HG02884 (cell line): ENCODE data around the gene PRKCH.
"Not testable (repeated sequence)": the region's sequence is repeated elsewhere in the genome, so short reads cannot be mapped to it uniquely, and the experiment has no call there.

Experiments used
- ATAC-seq: cut with Tn5 transposase; IDR thresholded peaks from one replicate; pipeline ENCODE4 v1.9.1; 2021; ENCODE audit warnings: mild to moderate bottlenecking, moderate library complexity; ENCODE audit not compliant: unreplicated experiment

PRKCH gene

GRCh38 chr14:61388173-61388975, 67.0 kb downstream of the PRKCH start:
- peak; percentile 77 for ATAC-seq

- no peak for ATAC-seq
Measured at GRCh38 chr14:61388976-61389576, 67.7 kb downstream of the PRKCH start.

GRCh38 chr14:61391119-61391518, 69.7 kb downstream of the PRKCH start:
- no peak for ATAC-seq

- no peak for ATAC-seq
Measured at GRCh38 chr14:61392297-61392696, 70.9 kb downstream of the PRKCH start.

- no peak for ATAC-seq
Measured at GRCh38 chr14:61394542-61394941, 73.2 kb downstream of the PRKCH start.

- ATAC-seq: no peak
Measured at GRCh38 chr14:61395115-61395725, 73.8 kb downstream of the PRKCH start.

- ATAC-seq: no peak
Measured at GRCh38 chr14:61396279-61396678, 74.9 kb downstream of the PRKCH start.

- ATAC-seq: no peak
Measured at GRCh38 chr14:61396694-61397093, 75.3 kb downstream of the PRKCH start.

- no peak for ATAC-seq
Measured at GRCh38 chr14:61397615-61398014, 76.2 kb downstream of the PRKCH start.

- ATAC-seq: no peak
Measured at GRCh38 chr14:61398221-61398620, 76.8 kb downstream of the PRKCH start.

GRCh38 chr14:61399365-61399764, 78.0 kb downstream of the PRKCH start:
- no peak for ATAC-seq

GRCh38 chr14:61401461-61401860, 80.1 kb downstream of the PRKCH start:
- ATAC-seq: no peak

GRCh38 chr14:61403411-61403810, 82.0 kb downstream of the PRKCH start:
- ATAC-seq: peak; percentile 83

- no peak for ATAC-seq
Measured at GRCh38 chr14:61404637-61405036, 83.3 kb downstream of the PRKCH start.

- ATAC-seq: no peak
Measured at GRCh38 chr14:61406198-61406597, 84.8 kb downstream of the PRKCH start.

- ATAC-seq: no peak
Measured at GRCh38 chr14:61406675-61407074, 85.3 kb downstream of the PRKCH start.

GRCh38 chr14:61408498-61408897, 87.1 kb downstream of the PRKCH start:
- ATAC-seq: no peak

- ATAC-seq: no peak
Measured at GRCh38 chr14:61409782-61410181, 88.4 kb downstream of the PRKCH start.

GRCh38 chr14:61415934-61416333, 94.6 kb downstream of the PRKCH start:
- not testable (repeated sequence) for ATAC-seq

GRCh38 chr14:61416591-61416990, 95.2 kb downstream of the PRKCH start:
- ATAC-seq: no peak

GRCh38 chr14:61417141-61417540, 95.8 kb downstream of the PRKCH start:
- ATAC-seq: no peak

- no peak for ATAC-seq
Measured at GRCh38 chr14:61417883-61418455, 96.6 kb downstream of the PRKCH start.
